ENCODE results near the gene AMBRA1.

The AMBRA1 gene

GRCh38 chr11:46362156-46363030 is 231.4 kb downstream of the AMBRA1 start:
- no peak for FAIRE-seq

GRCh38 chr11:46361283-46362155 is 232.3 kb downstream of the AMBRA1 start:
- FAIRE-seq = no peak

- FAIRE-seq = no peak
These were observed 232.9 kb downstream of the AMBRA1 start for GRCh38 chr11:46360878-46361277.

- no peak for FAIRE-seq
These were observed 233.9 kb downstream of the AMBRA1 start for GRCh38 chr11:46359953-46360352.

GRCh38 chr11:46357483-46357936 is 236.3 kb downstream of the AMBRA1 start:
- no peak for FAIRE-seq

- FAIRE-seq = no peak
These were observed 236.8 kb downstream of the AMBRA1 start for GRCh38 chr11:46356924-46357482.

GRCh38 chr11:46353698-46354097 is 240.1 kb downstream of the AMBRA1 start:
- FAIRE-seq = no peak

GRCh38 chr11:46352063-46352841 is 241.6 kb downstream of the AMBRA1 start:
- FAIRE-seq = no peak

GRCh38 chr11:46351606-46352005 is 242.2 kb downstream of the AMBRA1 start:
- no peak for FAIRE-seq

GRCh38 chr11:46351148-46351547 is 242.7 kb downstream of the AMBRA1 start:
- no peak for FAIRE-seq

GRCh38 chr11:46350695-46351094 is 243.1 kb downstream of the AMBRA1 start:
- no peak for FAIRE-seq

- FAIRE-seq = no peak
These were observed 245.0 kb downstream of the AMBRA1 start for GRCh38 chr11:46348566-46349401.

- FAIRE-seq = no peak
These were observed 246.0 kb downstream of the AMBRA1 start for GRCh38 chr11:46347637-46348311.

GRCh38 chr11:46346886-46347636 is 246.8 kb downstream of the AMBRA1 start, which contains the start of gene DGKZ:
DGKZ (plus strand) TSS chr11:46347463; CDS start chr11:46347660, 197 bp downstream.
- no peak for FAIRE-seq
